K562 treated with DMSO at 1 percent for 24 hours (cell line): ENCODE results near the gene BEND7. TPM values are rescaled to one million over a fixed set of nuclear protein-coding genes. Genes with fewer than 3 reads are reported as not detected.

ENCODE experiments used
- total RNA-seq: library from RNA; unstranded; fragments of 300-600 nt; gene quantifications from 2 replicates; pipeline ENCODE4 v1.2.3, GENCODE V29; 2022; ENCODE audit warnings: low read depth; ENCODE audit not compliant: insufficient read depth

The BEND7 gene
- total RNA-seq = 8.8 and 16.2 TPM in 2 replicates

GRCh38 chr10:13528875-13529713, at the start of gene BEND7:
Gene BEND7, minus strand, starts transcription at chr10:13529014. Its CDS starts 481 bp downstream, at chr10:13528533.

Other genes with a start within 250 kb of the BEND7 start
- 7.1 and 9.2 TPM in 2 replicates for gene PHYH, start 228.9 kb downstream of the BEND7 start, total RNA-seq
- gene SEPHS1, start 180.7 kb downstream of the BEND7 start, total RNA-seq = 20.4 and 26.9 TPM in 2 replicates
- gene PRPF18, start 58.0 kb upstream of the BEND7 start, total RNA-seq = 12.5 and 14.2 TPM in 2 replicates